Nephron progenitor cell (in vitro differentiated cells): ENCODE data around the gene MORN4.
A peak's percentile ranks its signal among the peaks of the same experiment; 100 is the strongest.

Experiments
- DNase-seq: peaks from one replicate; pipeline ENCODE4 v3.0.0; 2021
- H3K27ac Mint-ChIP-seq: 2 replicates; pipeline ENCODE4 v1.8.0; 2021; ENCODE audit warnings: mild to moderate bottlenecking, moderate library complexity, mixed read lengths
- H3K27me3 Mint-ChIP-seq: 2 replicates; pipeline ENCODE4 v1.8.0; 2021; ENCODE audit warnings: mild to moderate bottlenecking, low read depth, mixed read lengths; ENCODE audit not compliant: poor library complexity
- H3K36me3 Mint-ChIP-seq: 2 replicates; pipeline ENCODE4 v1.8.0; 2021; ENCODE audit warnings: low read depth, mixed read lengths
- H3K4me1 Mint-ChIP-seq: 2 replicates; pipeline ENCODE4 v1.8.0; 2021; ENCODE audit warnings: mixed read lengths
- H3K4me3 Mint-ChIP-seq: 2 replicates; pipeline ENCODE4 v1.8.0; 2021; ENCODE audit warnings: mild to moderate bottlenecking, moderate library complexity, mixed read lengths
- H3K9me3 Mint-ChIP-seq: 2 replicates; pipeline ENCODE4 v1.8.0; 2021; ENCODE audit warnings: mild to moderate bottlenecking, moderate library complexity, mixed read lengths
- TF ChIP-seq, protein P1 (sequence below): fragments of 200-600 bp; sonication (generic); IDR thresholded peaks from 2 replicates; pipeline ENCODE4 v1.5.0; 2021; ENCODE audit warnings: antibody characterized with exemption

Gene MORN4

DNA sequence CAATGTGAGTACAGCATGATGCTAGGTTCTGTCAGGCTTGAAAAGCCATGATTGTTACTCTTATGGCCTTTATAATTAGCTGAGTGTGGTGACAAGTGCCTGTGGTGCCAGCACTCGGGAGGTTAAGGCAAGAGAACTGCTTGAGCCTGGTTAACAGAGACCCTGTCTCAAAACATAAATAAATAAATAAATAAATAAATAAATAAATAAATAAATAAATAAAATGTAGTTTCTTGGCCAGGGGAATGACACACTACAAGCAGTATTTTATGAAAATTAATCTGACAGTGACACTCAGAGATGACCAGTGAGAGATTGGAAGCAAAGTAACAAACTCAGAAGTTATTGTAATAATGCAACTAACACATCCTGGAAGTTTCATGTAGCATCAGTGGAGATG lies 2.3 kb upstream of the MORN4 start:
- TF ChIP-seq, protein P1, sequence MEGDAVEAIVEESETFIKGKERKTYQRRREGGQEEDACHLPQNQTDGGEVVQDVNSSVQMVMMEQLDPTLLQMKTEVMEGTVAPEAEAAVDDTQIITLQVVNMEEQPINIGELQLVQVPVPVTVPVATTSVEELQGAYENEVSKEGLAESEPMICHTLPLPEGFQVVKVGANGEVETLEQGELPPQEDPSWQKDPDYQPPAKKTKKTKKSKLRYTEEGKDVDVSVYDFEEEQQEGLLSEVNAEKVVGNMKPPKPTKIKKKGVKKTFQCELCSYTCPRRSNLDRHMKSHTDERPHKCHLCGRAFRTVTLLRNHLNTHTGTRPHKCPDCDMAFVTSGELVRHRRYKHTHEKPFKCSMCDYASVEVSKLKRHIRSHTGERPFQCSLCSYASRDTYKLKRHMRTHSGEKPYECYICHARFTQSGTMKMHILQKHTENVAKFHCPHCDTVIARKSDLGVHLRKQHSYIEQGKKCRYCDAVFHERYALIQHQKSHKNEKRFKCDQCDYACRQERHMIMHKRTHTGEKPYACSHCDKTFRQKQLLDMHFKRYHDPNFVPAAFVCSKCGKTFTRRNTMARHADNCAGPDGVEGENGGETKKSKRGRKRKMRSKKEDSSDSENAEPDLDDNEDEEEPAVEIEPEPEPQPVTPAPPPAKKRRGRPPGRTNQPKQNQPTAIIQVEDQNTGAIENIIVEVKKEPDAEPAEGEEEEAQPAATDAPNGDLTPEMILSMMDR: no peak
- H3K4me1 Mint-ChIP-seq: peaks cover 21% of the 10 kb centered on the region
- peaks cover 13% of the 10 kb centered on the region for H3K27me3 Mint-ChIP-seq
- no peaks in the 10 kb centered on the region for H3K36me3 Mint-ChIP-seq
- no peak for DNase-seq
- no peak overlapping the region for H3K27ac Mint-ChIP-seq
- H3K9me3 Mint-ChIP-seq: no peaks in the 10 kb centered on the region
- no peak overlapping the region for H3K4me3 Mint-ChIP-seq

DNA sequence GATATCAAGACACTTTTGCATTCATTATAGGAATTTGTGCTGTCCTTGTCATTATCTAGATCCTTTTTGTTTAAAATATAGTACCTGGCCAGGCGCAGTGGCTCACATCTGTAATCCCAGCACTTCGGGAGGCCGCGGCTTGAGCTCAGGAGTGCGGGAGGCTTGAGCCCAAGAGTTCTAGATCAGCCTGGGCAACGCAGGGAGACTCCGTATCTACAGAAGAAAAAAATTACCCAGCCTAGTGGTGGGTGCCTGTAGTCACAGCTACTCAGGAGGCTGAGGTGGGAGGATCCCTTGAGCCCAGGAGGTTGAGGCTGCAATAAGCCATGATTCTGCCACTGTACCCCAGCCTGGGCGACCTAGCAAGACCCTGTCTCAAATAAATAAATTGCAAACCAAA lies 621 bp upstream of the MORN4 start:
- Mint-ChIP-seq H3K27ac (peak overlapping the region; percentile 97), H3K4me3 (peak overlapping the region; percentile 98), H3K9me3 (no peaks in the 10 kb centered on the region), H3K36me3 (peaks cover 9% of the 10 kb centered on the region), H3K27me3 (peaks cover 13% of the 10 kb centered on the region), H3K4me1 (peaks cover 22% of the 10 kb centered on the region)
- no peak for DNase-seq
- TF ChIP-seq, protein P1: no peak

DNA sequence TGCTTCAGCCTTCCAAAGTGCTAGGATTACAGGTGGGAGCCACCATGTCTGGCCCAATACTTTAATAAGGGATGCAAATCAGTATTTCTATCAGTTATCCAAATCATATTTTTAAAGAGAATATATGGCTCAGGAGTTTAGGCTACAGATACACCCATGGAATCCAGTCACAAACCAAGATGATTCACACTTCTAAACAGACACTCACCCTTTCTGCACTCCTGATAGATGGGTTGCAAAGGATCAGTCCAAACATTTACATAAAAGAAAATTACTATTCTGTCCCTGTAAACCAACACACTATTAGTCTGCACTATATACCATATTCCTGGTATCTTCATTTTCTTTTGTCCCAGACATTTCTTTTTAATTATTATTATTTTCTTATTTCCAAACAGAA lies 2.2 kb downstream of the MORN4 start:
- Mint-ChIP-seq H3K9me3 (no peaks in the 10 kb centered on the region), H3K36me3 (peaks cover 18% of the 10 kb centered on the region), H3K27me3 (peaks cover 6% of the 10 kb centered on the region), H3K27ac (no peak overlapping the region), H3K4me3 (no peak overlapping the region), H3K4me1 (peaks cover 22% of the 10 kb centered on the region)
- TF ChIP-seq, protein P1: no peak
- no peak for DNase-seq

DNA sequence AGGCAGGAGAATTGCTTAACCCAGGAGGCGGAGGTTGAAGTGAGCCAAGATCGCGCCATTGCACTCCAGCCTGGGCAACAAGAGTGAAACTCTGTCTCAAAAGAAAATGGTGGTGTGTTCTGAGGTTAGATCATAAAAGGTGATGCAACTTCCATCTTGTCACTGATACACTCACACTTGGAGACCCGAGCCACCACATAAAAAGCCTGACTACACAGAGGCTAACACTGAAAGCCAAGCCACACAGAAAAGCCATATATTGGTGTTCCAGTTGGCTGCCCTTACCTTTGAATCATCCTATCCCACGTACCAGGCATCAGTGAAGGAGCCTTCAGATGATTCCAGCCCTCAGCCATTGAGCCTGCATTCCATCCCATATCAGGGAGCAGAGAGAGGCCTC lies 4.0 kb downstream of the MORN4 start:
- Mint-ChIP-seq H3K36me3 (peaks cover 18% of the 10 kb centered on the region), H3K9me3 (no peaks in the 10 kb centered on the region), H3K4me3 (no peak overlapping the region), H3K27me3 (peaks cover under 1% of the 10 kb centered on the region), H3K4me1 (peaks cover 22% of the 10 kb centered on the region), H3K27ac (no peak overlapping the region)
- no peak for DNase-seq
- TF ChIP-seq, protein P1: no peak

GRCh38 chr10:97628228-97628627 lies 5.1 kb downstream of the MORN4 start:
- peaks cover 18% of the 10 kb centered on the region for H3K36me3 Mint-ChIP-seq
- TF ChIP-seq, protein P1: no peak
- H3K4me1 Mint-ChIP-seq: peaks cover 16% of the 10 kb centered on the region
- peak overlapping the region; percentile 94 for H3K27ac Mint-ChIP-seq
- no peaks in the 10 kb centered on the region for H3K9me3 Mint-ChIP-seq
- no peak for DNase-seq
- no peaks in the 10 kb centered on the region for H3K27me3 Mint-ChIP-seq
- H3K4me3 Mint-ChIP-seq: no peak overlapping the region

GRCh38 chr10:97627731-97628130 lies 5.6 kb downstream of the MORN4 start:
- H3K27me3 Mint-ChIP-seq: no peaks in the 10 kb centered on the region
- TF ChIP-seq, protein P1: no peak
- no peaks in the 10 kb centered on the region for H3K9me3 Mint-ChIP-seq
- peak overlapping the region; percentile 94 for H3K27ac Mint-ChIP-seq
- H3K4me1 Mint-ChIP-seq: peaks cover 11% of the 10 kb centered on the region
- peaks cover 22% of the 10 kb centered on the region for H3K36me3 Mint-ChIP-seq
- H3K4me3 Mint-ChIP-seq: no peak overlapping the region
- DNase-seq: no peak
